Measurements from ENCODE around the gene ZNF385B.

- no peak for TF ChIP-seq CTCF (conservative IDR thresholded peaks at IDR 0.05; ENCODE audit: low read length)
- no peak for TF ChIP-seq EZH2phosphoT487 (IDR thresholded peaks at IDR 0.05; ENCODE audit: borderline replicate concordance, low read depth, low read length)
These were observed 290.2 kb downstream of the ZNF385B start for GRCh38 chr2:179571252-179571651.

All from OCI-LY7 (cell line).